PC-9 (cell line): ENCODE results near the gene RBM26. TPM values are rescaled to one million over a fixed set of nuclear protein-coding genes. Genes with fewer than 3 reads are reported as not detected.

Experiments used
- BruUV-seq: library from RNA; stranded (reverse); fragments of 400-500 nt; replicated peaks from 2 replicates; lab custom pipeline; 2021; lab: Mats Ljungman, UMichigan
- CTCF ChIA-PET: fragments of 300-600 bp; sonication (Branson Sonifier 250); formaldehyde crosslinking; loops from one replicate; lab custom pipeline; 2022; ENCODE audit warnings: antibody characterized with exemption; lab: Charles Lee
- POLR2A ChIA-PET: fragments of 300-600 bp; sonication (Branson Sonifier 250); formaldehyde crosslinking; loops from one replicate; lab custom pipeline; 2022; ENCODE audit warnings: antibody characterized with exemption; ENCODE audit not compliant: unreplicated experiment; lab: Charles Lee
- DNase-seq, 2 experiments: peaks; one replicate each; pipeline versions ENCODE4 v3.0.0 to v3.0.0-alpha.2; 2015 to 2022; ENCODE audit warnings: mixed read lengths in 1 of 2
- H2AFZ ChIP-seq: fragments of 200-600 bp; sonication (generic); 2 replicates; pipeline ENCODE4 v1.8.1; 2017; ENCODE audit warnings: antibody characterized with exemption
- H3F3A ChIP-seq: fragments of 200-600 bp; sonication (generic); 2 replicates; pipeline ENCODE4 v1.8.1; 2017; ENCODE audit warnings: antibody characterized with exemption, mild to moderate bottlenecking, low read depth; ENCODE audit not compliant: insufficient read depth
- H3K27ac ChIP-seq: fragments of 200-600 bp; sonication (generic); 2 replicates; pipeline ENCODE4 v1.6.1; 2016; ENCODE audit warnings: mixed run types
- H3K27me3 ChIP-seq: fragments of 200-600 bp; sonication (generic); 2 replicates; pipeline ENCODE4 v1.6.1; 2016; ENCODE audit warnings: low read depth, mixed run types; ENCODE audit not compliant: insufficient read depth
- H3K36me3 ChIP-seq: fragments of 200-600 bp; sonication (generic); 2 replicates; pipeline ENCODE4 v1.6.1; 2016; ENCODE audit warnings: low read depth, mixed run types
- H3K4me1 ChIP-seq: fragments of 200-600 bp; sonication (generic); replicated peaks from 2 replicates; pipeline ENCODE4 v1.6.1; 2016; ENCODE audit warnings: mixed run types; ENCODE audit not compliant: insufficient read depth
- H3K4me2 ChIP-seq: fragments of 200-600 bp; sonication (generic); 2 replicates; pipeline ENCODE4 v1.6.1; 2017; ENCODE audit warnings: mixed run types
- H3K4me3 ChIP-seq: fragments of 200-600 bp; sonication (generic); 2 replicates; pipeline ENCODE4 v1.6.1; 2016; ENCODE audit warnings: mixed run types
- H3K79me2 ChIP-seq: fragments of 200-600 bp; sonication (generic); 2 replicates; pipeline ENCODE4 v1.6.1; 2017; ENCODE audit warnings: low read depth, mixed run types
- H3K9me2 ChIP-seq: fragments of 200-600 bp; sonication (generic); 2 replicates; pipeline ENCODE4 v1.8.1; 2017; ENCODE audit warnings: mild to moderate bottlenecking; ENCODE audit not compliant: insufficient read depth
- H3K9me3 ChIP-seq: fragments of 200-600 bp; sonication (generic); 2 replicates; pipeline ENCODE4 v1.8.1; 2016; ENCODE audit warnings: low read depth; ENCODE audit not compliant: insufficient read depth
- H4K20me1 ChIP-seq: fragments of 200-600 bp; sonication (generic); 2 replicates; pipeline ENCODE4 v1.8.1; 2017; ENCODE audit not compliant: insufficient read depth
- CTCF ChIP-seq: fragments of 200-600 bp; sonication (generic); conservative IDR thresholded peaks from 2 replicates; pipeline ENCODE4 v1.6.1; 2017; ENCODE audit warnings: mixed run types, antibody characterized with exemption, mild to moderate bottlenecking, moderate library complexity
- EZH2 ChIP-seq: fragments of 200-600 bp; sonication (generic); IDR thresholded peaks from 2 replicates; pipeline ENCODE4 v1.8.0; 2017; ENCODE audit warnings: antibody characterized with exemption, low read depth
- intact Hi-C: fragments of 100-400 bp; cut with micrococcal nuclease; formaldehyde crosslinking; loops from one replicate; pipeline ENCODE4 v1.10.0; 2022; ENCODE audit not compliant: unreplicated experiment
- total RNA-seq: library from RNA; stranded (reverse); gene quantifications from 2 replicates; pipeline ENCODE4 v1.2.3, GENCODE V29; 2021

The RBM26 gene
- total RNA-seq, 1 experiment from 2014 or later = 40.4 TPM

GRCh38 chr13:79271616-79272015 lies 134.4 kb downstream of the RBM26 start:
- Histone ChIP-seq H3K4me3 (no peak overlapping the region), H3K27ac (no peak overlapping the region), H3K4me2 (no peak overlapping the region), H3K36me3 (no peaks in the 10 kb centered on the region), H3F3A (no peaks in the 10 kb centered on the region), H3K4me1 (no peaks in the 10 kb centered on the region), H4K20me1 (no peaks in the 10 kb centered on the region), H3K9me2 (no peaks in the 10 kb centered on the region), H3K79me2 (no peaks in the 10 kb centered on the region), H3K27me3 (no peaks in the 10 kb centered on the region), H2AFZ (no peak overlapping the region), H3K9me3 (no peaks in the 10 kb centered on the region)
- intact Hi-C loops = no loop called here
- POLR2A ChIA-PET = no interaction called here
- BruUV-seq = no TSS peak
- CTCF ChIA-PET = no interaction called here
- DNase-seq = no peak
- TF ChIP-seq EZH2 (no peak), CTCF (no peak)

GRCh38 chr13:79270859-79271258 lies 135.2 kb downstream of the RBM26 start:
- H3F3A ChIP-seq = no peaks in the 10 kb centered on the region
- H3K4me1 ChIP-seq = no peaks in the 10 kb centered on the region
- H2AFZ ChIP-seq = no peak overlapping the region
- no peak overlapping the region for H3K27ac ChIP-seq
- no peaks in the 10 kb centered on the region for H3K9me3 ChIP-seq
- no peaks in the 10 kb centered on the region for H4K20me1 ChIP-seq
- no peaks in the 10 kb centered on the region for H3K9me2 ChIP-seq
- CTCF ChIA-PET = no interaction called here
- POLR2A ChIA-PET = no interaction called here
- no peaks in the 10 kb centered on the region for H3K27me3 ChIP-seq
- no peak overlapping the region for H3K4me3 ChIP-seq
- TF ChIP-seq CTCF = no peak
- TF ChIP-seq EZH2 = no peak
- H3K79me2 ChIP-seq = no peaks in the 10 kb centered on the region
- no peak overlapping the region for H3K4me2 ChIP-seq
- no peaks in the 10 kb centered on the region for H3K36me3 ChIP-seq
- no TSS peak for BruUV-seq
- intact Hi-C loops = no loop called here
- no peak for DNase-seq

Other genes starting within 250 kb of the RBM26 start
- gene NDFIP2, start 74.9 kb upstream of the RBM26 start, total RNA-seq = 47.9 and 48.4 TPM in 2 replicates